IMR-90 (cell line): Measurements from ENCODE around the gene CNNM2. TPM values are rescaled to one million over a fixed set of nuclear protein-coding genes. Genes with fewer than 3 reads are reported as not detected.

Experiments used
- ATAC-seq: fragments of 200-7000 bp; cut with Tn5 transposase; 2 replicates; pipeline ENCODE4 v1.9.1; 2020; ENCODE audit warnings: low read depth, mild to moderate bottlenecking, moderate library complexity
- BruUV-seq: library from RNA; stranded (reverse); fragments of 400-500 nt; replicated peaks from 2 replicates; lab custom pipeline; 2021; lab: Mats Ljungman, UMichigan
- CTCF ChIA-PET: fragments of 300-600 bp; formaldehyde crosslinking; extraction: SDS; loops from one replicate; lab custom pipeline; 2021; ENCODE audit warnings: antibody characterized with exemption; lab: Yijun Ruan, JAX
- POLR2A ChIA-PET: fragments of 300-600 bp; sonication (Branson Sonifier 250); formaldehyde crosslinking; loops from one replicate; lab custom pipeline; 2022; ENCODE audit warnings: antibody characterized with exemption; ENCODE audit not compliant: unreplicated experiment; lab: Charles Lee
- DNase-seq: peaks from one replicate; pipeline ENCODE4 v3.0.0; 2013
- H2AFZ ChIP-seq: replicated peaks from 2 replicates; pipeline ENCODE3; 2013; ENCODE audit warnings: low read length, mild to moderate bottlenecking; ENCODE audit not compliant: poor library complexity
- H2AK5ac ChIP-seq: 2 replicates; pipeline ENCODE4 v1.6.1; 2013; ENCODE audit warnings: low read depth, low read length, inconsistent platforms
- H2AK9ac ChIP-seq: replicated peaks from 2 replicates; pipeline ENCODE3; 2013; ENCODE audit warnings: mild to moderate bottlenecking, low read depth, low read length, moderate library complexity; ENCODE audit not compliant: poor library complexity
- H2BK120ac ChIP-seq: 2 replicates; pipeline ENCODE4 v1.6.1; 2013; ENCODE audit warnings: low read depth, low read length, inconsistent platforms
- H2BK15ac ChIP-seq: 3 replicates; pipeline ENCODE4 v1.6.1; 2013; ENCODE audit warnings: low read depth, low read length, inconsistent platforms
- H2BK20ac ChIP-seq: 2 replicates; pipeline ENCODE4 v1.6.1; 2013; ENCODE audit warnings: low read depth, mild to moderate bottlenecking, inconsistent platforms, low read length, moderate library complexity
- H2BK5ac ChIP-seq: 2 replicates; pipeline ENCODE4 v1.6.1; 2013; ENCODE audit warnings: mild to moderate bottlenecking, low read depth, low read length, inconsistent platforms; ENCODE audit not compliant: poor library complexity, severe bottlenecking
- H3K14ac ChIP-seq: replicated peaks from 2 replicates; pipeline ENCODE4 v1.6.1; 2013; ENCODE audit warnings: low read depth, low read length, inconsistent platforms
- H3K18ac ChIP-seq: 2 replicates; pipeline ENCODE4 v1.6.1; 2013; ENCODE audit warnings: low read depth, low read length, control low read depth
- H3K23ac ChIP-seq: 2 replicates; pipeline ENCODE4 v1.6.1; 2013; ENCODE audit warnings: low read depth, low read length, inconsistent platforms
- H3K27ac ChIP-seq: 2 replicates; pipeline ENCODE4 v1.5.1; 2013; ENCODE audit warnings: mild to moderate bottlenecking, control low read depth, low read length; ENCODE audit not compliant: insufficient read depth
- H3K27me3 ChIP-seq: 2 replicates; pipeline ENCODE4 v1.6.1; 2013; ENCODE audit warnings: low read length; ENCODE audit not compliant: control insufficient read depth, insufficient read depth
- H3K36me3 ChIP-seq: 2 replicates; pipeline ENCODE4 v1.6.1; 2013; ENCODE audit warnings: low read length, mixed read lengths; ENCODE audit not compliant: control insufficient read depth, insufficient read depth
- H3K4ac ChIP-seq: 2 replicates; pipeline ENCODE4 v1.6.1; 2013; ENCODE audit warnings: low read depth, low read length, inconsistent platforms
- H3K4me1 ChIP-seq: 2 replicates; pipeline ENCODE4 v1.6.1; 2013; ENCODE audit warnings: low read length, mixed read lengths; ENCODE audit not compliant: control insufficient read depth, insufficient read depth
- H3K4me2 ChIP-seq: 2 replicates; pipeline ENCODE4 v1.6.1; 2013; ENCODE audit warnings: low read depth, mild to moderate bottlenecking, control low read depth, low read length, moderate library complexity
- H3K4me3 ChIP-seq: 2 replicates; pipeline ENCODE4 v1.5.1; 2013; ENCODE audit warnings: low read depth, mild to moderate bottlenecking, control low read depth, low read length, moderate library complexity; ENCODE audit not compliant: insufficient read depth
- H3K56ac ChIP-seq: 2 replicates; pipeline ENCODE4 v1.6.1; 2013; ENCODE audit warnings: low read length, inconsistent platforms; ENCODE audit not compliant: insufficient read depth; ENCODE audit errors: extremely low read depth
- H3K79me1 ChIP-seq, 2 experiments: 2 replicates each; pipeline ENCODE4 v1.6.1; 2013; ENCODE audit warnings: low read length in 2 of 2, inconsistent platforms in 1 of 2, low read depth in 1 of 2
- H3K9ac ChIP-seq: 2 replicates; pipeline ENCODE4 v1.6.1; 2013; ENCODE audit warnings: low read depth, low read length, control low read depth
- H3K9me1 ChIP-seq: 2 replicates; pipeline ENCODE4 v1.6.1; 2013; ENCODE audit warnings: low read length, inconsistent platforms; ENCODE audit not compliant: insufficient read depth
- H3K9me3 ChIP-seq: 2 replicates; pipeline ENCODE4 v1.6.1; 2013; ENCODE audit warnings: low read length; ENCODE audit not compliant: control insufficient read depth, insufficient read depth
- H4K20me1 ChIP-seq: 2 replicates; pipeline ENCODE4 v1.6.1; 2013; ENCODE audit warnings: low read length, inconsistent platforms; ENCODE audit not compliant: insufficient read depth
- H4K5ac ChIP-seq: 2 replicates; pipeline ENCODE4 v1.6.1; 2013; ENCODE audit warnings: mild to moderate bottlenecking, low read depth, low read length, control low read depth
- H4K8ac ChIP-seq, 2 experiments: 2 replicates each; pipeline ENCODE4 v1.6.1; 2013; ENCODE audit warnings: low read depth in 2 of 2, low read length in 2 of 2, control low read depth in 1 of 2, inconsistent platforms in 1 of 2
- H4K91ac ChIP-seq: 2 replicates; pipeline ENCODE4 v1.6.1; 2013; ENCODE audit warnings: low read depth, low read length, inconsistent platforms; ENCODE audit not compliant: insufficient read depth
- BHLHE40 ChIP-seq: fragments of 150-350 bp; IDR thresholded peaks from 2 replicates; pipeline ENCODE4 v1.6.1; 2016; ENCODE audit warnings: mild to moderate bottlenecking, low read depth, low read length
- CEBPB ChIP-seq: IDR thresholded peaks from 2 replicates; pipeline ENCODE4 v1.6.1; 2012; ENCODE audit warnings: low read depth, low read length, improper control_type of control experiment
- CHD1 ChIP-seq: IDR thresholded peaks from 2 replicates; pipeline ENCODE4 v1.6.1; 2012; ENCODE audit warnings: low read depth, low read length, improper control_type of control experiment
- CTCF ChIP-seq: conservative IDR thresholded peaks from 2 replicates; pipeline ENCODE4 v1.5.1; 2012; ENCODE audit warnings: mild to moderate bottlenecking, low read depth, low read length, improper control_type of control experiment
- ELK1 ChIP-seq: fragments of 150-350 bp; IDR thresholded peaks from 2 replicates; pipeline ENCODE4 v1.6.1; 2016; ENCODE audit warnings: low read depth, mild to moderate bottlenecking, low read length, moderate library complexity, borderline replicate concordance
- FOS ChIP-seq: fragments of 150-350 bp; IDR thresholded peaks from 2 replicates; pipeline ENCODE4 v1.6.1; 2016; ENCODE audit warnings: low read depth, low read length
- MAFK ChIP-seq: IDR thresholded peaks from 2 replicates; pipeline ENCODE4 v1.6.1; 2012; ENCODE audit warnings: low read depth, low read length, improper control_type of control experiment
- MAZ ChIP-seq: IDR thresholded peaks from 2 replicates; pipeline ENCODE4 v1.6.1; 2012; ENCODE audit warnings: low read depth, mild to moderate bottlenecking, low read length, improper control_type of control experiment, moderate library complexity, borderline replicate concordance
- MXI1 ChIP-seq: IDR thresholded peaks from 2 replicates; pipeline ENCODE4 v1.6.1; 2012; ENCODE audit warnings: low read depth, mild to moderate bottlenecking, low read length, moderate library complexity, borderline replicate concordance
- NFE2L2 ChIP-seq: fragments of 150-350 bp; IDR thresholded peaks from 2 replicates; pipeline ENCODE4 v1.6.1; 2016; ENCODE audit warnings: low read depth, mild to moderate bottlenecking, low read length
- POLR2A ChIP-seq: IDR thresholded peaks from 2 replicates; pipeline ENCODE4 v1.6.1; 2012; ENCODE audit warnings: mild to moderate bottlenecking, low read depth, low read length
- RAD21 ChIP-seq: IDR thresholded peaks from 2 replicates; pipeline ENCODE4 v1.6.1; 2012; ENCODE audit warnings: low read length, improper control_type of control experiment
- RCOR1 ChIP-seq: IDR thresholded peaks from 2 replicates; pipeline ENCODE4 v1.6.1; 2012; ENCODE audit warnings: mild to moderate bottlenecking, low read length, improper control_type of control experiment; ENCODE audit not compliant: insufficient replicate concordance
- RFX5 ChIP-seq: IDR thresholded peaks from 2 replicates; pipeline ENCODE4 v1.8.0; 2012; ENCODE audit warnings: low read depth, mild to moderate bottlenecking, low read length, moderate library complexity
- SMC3 ChIP-seq: fragments of 150-350 bp; IDR thresholded peaks from 2 replicates; pipeline ENCODE4 v1.6.1; 2016; ENCODE audit warnings: low read depth, mild to moderate bottlenecking, antibody characterized with exemption, low read length, moderate library complexity
- USF2 ChIP-seq: fragments of 150-350 bp; IDR thresholded peaks from 2 replicates; pipeline ENCODE4 v1.6.1; 2017; ENCODE audit warnings: mild to moderate bottlenecking, antibody characterized with exemption, low read length, low read depth
- dilution Hi-C: fragments of 300-500 bp; cut with HindIII; formaldehyde crosslinking; loops from one replicate; pipeline ENCODE4 v1.14.3; 2018; ENCODE audit warnings: low sequenced_read_pairs; ENCODE audit not compliant: unreplicated experiment
- in situ Hi-C: fragments of 300-500 bp; cut with MboI; formaldehyde crosslinking; loops from 3 replicates; pipeline ENCODE4 v1.14.3; 2019; ENCODE audit warnings: low sequenced_read_pairs, inconsistent platforms, mixed read lengths
- intact Hi-C: fragments of 100-400 bp; cut with micrococcal nuclease; formaldehyde crosslinking; loops from 2 replicates; pipeline ENCODE4 v1.10.0; 2022
- polyA plus RNA-seq, 3 experiments: library from polyadenylated mRNA; depleted of rRNA; stranded (reverse); fragments of >200 nt; gene quantifications; 2 replicates each; pipeline ENCODE4 v1.2.3, GENCODE V29; 2012; ENCODE audit warnings: low replicate concordance in 1 of 3
- total RNA-seq: library from RNA; depleted of rRNA; stranded (reverse); fragments of >200 nt; gene quantifications from 2 replicates; pipeline ENCODE4 v1.2.3, GENCODE V29; 2012

Gene CNNM2
- total and polyA plus RNA-seq, 2 of the 4 experiments (the other 2 are of a cell fraction) = 4.7 to 5.6 TPM

GRCh38 chr10:102923601-102924000, 5.5 kb downstream of the CNNM2 start:
- H2BK5ac ChIP-seq = no peak overlapping the region
- no peak overlapping the region for H2BK120ac ChIP-seq
- peak overlapping the region; percentile 15; the same call in 1 of the 2 replicates for H3K4me3 ChIP-seq
- H3K4me1 ChIP-seq = peaks cover 3% of the 10 kb centered on the region; the same call in 1 of the 2 replicates
- in situ Hi-C loops = no loop called here
- no peak overlapping the region; the same call in 1 of the 2 replicates for H3K9ac ChIP-seq
- POLR2A ChIA-PET = no interaction called here
- H2BK15ac ChIP-seq = no peak overlapping the region
- no peak overlapping the region for H3K4ac ChIP-seq
- TF ChIP-seq BHLHE40 = no peak
- TF ChIP-seq RCOR1 = no peak
- no peak for TF ChIP-seq CHD1
- TF ChIP-seq POLR2A = no peak
- no peak for TF ChIP-seq ELK1
- TF ChIP-seq RAD21 = no peak
- TF ChIP-seq MXI1 = no peak
- no peak for TF ChIP-seq CTCF
- TF ChIP-seq MAFK = no peak
- TF ChIP-seq SMC3 = no peak
- TF ChIP-seq RFX5 = no peak
- no peak for TF ChIP-seq FOS
- no peak for TF ChIP-seq USF2
- no peak for TF ChIP-seq CEBPB
- no peak for TF ChIP-seq MAZ
- TF ChIP-seq NFE2L2 = no peak
- H2AFZ ChIP-seq = no peak overlapping the region
- H3K27me3 ChIP-seq = no peaks in the 10 kb centered on the region
- no peak overlapping the region for H2BK20ac ChIP-seq
- H4K91ac ChIP-seq = no peak overlapping the region
- intact Hi-C loops = no loop called here
- dilution Hi-C loops = no loop called here
- CTCF ChIA-PET = no interaction called here
- ATAC-seq (no peak), DNase-seq (no peak)
- no peak overlapping the region for H3K56ac ChIP-seq
- H3K9me1 ChIP-seq = peaks cover 10% of the 10 kb centered on the region
- H3K23ac ChIP-seq = peak overlapping the region; percentile 50; the same call in 1 of the 2 replicates
- H3K4me2 ChIP-seq = peak overlapping the region; percentile 78; the same call in 1 of the 2 replicates
- H3K27ac ChIP-seq = no peak overlapping the region
- no peak overlapping the region for H4K5ac ChIP-seq
- peaks cover 2% of the 10 kb centered on the region for H3K9me3 ChIP-seq
- peaks cover 4 to 75% of the 10 kb centered on the region in 2 experiments for H3K79me1 ChIP-seq
- H2AK9ac ChIP-seq = no peak overlapping the region
- H3K18ac ChIP-seq = no peak overlapping the region
- H4K20me1 ChIP-seq = peaks cover 36% of the 10 kb centered on the region; the same call in 1 of the 2 replicates
- BruUV-seq = no TSS peak
- no peak overlapping the region for H4K8ac ChIP-seq
- H3K14ac ChIP-seq = no peak overlapping the region
- H3K36me3 ChIP-seq = peaks cover 8% of the 10 kb centered on the region
- no peak overlapping the region for H2AK5ac ChIP-seq
